ENCODE measurements around the gene OIT3. TPM values are rescaled to one million over a fixed set of nuclear protein-coding genes. Genes with fewer than 3 reads are reported as not detected.

OIT3 gene
- total RNA-seq, 2 donors from 2014 or later: not detected

DNA sequence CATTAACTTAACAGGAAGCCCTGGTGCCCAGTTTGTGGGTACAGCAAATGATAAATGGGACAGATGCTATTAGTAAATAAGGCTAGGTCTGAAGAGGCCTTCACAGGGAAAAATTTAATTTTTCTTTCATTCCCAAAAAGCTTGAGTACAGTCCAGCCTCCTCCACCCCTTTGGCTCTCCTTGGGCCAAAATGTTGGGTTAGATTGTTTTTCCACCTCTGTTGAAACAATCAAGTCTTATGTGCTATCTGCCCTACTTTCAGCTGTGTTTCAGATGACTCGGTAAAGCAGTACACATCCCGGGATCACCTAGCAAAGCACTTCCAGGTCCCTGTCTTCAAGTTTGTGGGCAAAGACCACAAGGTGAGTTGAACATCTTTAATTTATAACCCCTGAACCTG is 36.7 kb downstream of the OIT3 start:
- TF ChIP-seq POLR2A (IDR thresholded peaks at IDR 0.05) (no peak), POLR2AphosphoS5 (IDR thresholded peaks at IDR 0.05) (no peak)
- TF ChIP-seq, protein P1, sequence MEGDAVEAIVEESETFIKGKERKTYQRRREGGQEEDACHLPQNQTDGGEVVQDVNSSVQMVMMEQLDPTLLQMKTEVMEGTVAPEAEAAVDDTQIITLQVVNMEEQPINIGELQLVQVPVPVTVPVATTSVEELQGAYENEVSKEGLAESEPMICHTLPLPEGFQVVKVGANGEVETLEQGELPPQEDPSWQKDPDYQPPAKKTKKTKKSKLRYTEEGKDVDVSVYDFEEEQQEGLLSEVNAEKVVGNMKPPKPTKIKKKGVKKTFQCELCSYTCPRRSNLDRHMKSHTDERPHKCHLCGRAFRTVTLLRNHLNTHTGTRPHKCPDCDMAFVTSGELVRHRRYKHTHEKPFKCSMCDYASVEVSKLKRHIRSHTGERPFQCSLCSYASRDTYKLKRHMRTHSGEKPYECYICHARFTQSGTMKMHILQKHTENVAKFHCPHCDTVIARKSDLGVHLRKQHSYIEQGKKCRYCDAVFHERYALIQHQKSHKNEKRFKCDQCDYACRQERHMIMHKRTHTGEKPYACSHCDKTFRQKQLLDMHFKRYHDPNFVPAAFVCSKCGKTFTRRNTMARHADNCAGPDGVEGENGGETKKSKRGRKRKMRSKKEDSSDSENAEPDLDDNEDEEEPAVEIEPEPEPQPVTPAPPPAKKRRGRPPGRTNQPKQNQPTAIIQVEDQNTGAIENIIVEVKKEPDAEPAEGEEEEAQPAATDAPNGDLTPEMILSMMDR (IDR thresholded peaks at IDR 0.05): no peak
- Histone ChIP-seq H3K9me3 (no peaks in the 10 kb centered on the region), H3K4me1 (replicated peaks) (no peaks in the 10 kb centered on the region), H3K27ac (no peak overlapping the region), H3K4me3 (no peak overlapping the region), H3K27me3 (replicated peaks; ENCODE audit: insufficient read depth) (no peaks in the 10 kb centered on the region), H3K36me3 (no peaks in the 10 kb centered on the region)
- WGBS: 78% methylated on average over 2 of the region's 2 CpGs
- intact Hi-C loops (cut with DNase I): no loop called here
- DNase-seq (ENCODE audit: low spot score): no peak

DNA sequence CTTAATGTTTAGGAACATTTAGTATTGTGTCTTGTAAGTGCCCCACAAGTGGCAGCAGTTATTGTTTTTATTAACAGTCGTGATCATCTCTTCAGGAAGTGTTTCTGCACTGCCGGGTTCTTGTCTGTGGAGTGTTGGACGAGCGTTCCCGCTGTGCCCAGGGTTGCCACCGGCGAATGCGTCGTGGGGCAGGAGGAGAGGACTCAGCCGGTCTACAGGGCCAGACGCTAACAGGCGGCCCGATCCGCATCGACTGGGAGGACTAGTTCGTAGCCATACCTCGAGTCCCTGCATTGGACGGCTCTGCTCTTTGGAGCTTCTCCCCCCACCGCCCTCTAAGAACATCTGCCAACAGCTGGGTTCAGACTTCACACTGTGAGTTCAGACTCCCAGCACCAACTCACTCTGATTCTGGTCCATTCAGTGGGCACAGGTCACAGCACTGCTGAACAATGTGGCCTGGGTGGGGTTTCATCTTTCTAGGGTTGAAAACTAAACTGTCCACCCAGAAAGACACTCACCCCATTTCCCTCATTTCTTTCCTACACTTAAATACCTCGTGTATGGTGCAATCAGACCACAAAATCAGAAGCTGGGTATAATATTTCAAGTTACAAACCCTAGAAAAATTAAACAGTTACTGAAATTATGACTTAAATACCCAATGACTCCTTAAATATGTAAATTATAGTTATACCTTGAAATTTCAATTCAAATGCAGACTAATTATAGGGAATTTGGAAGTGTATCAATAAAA is 38.9 kb downstream of the OIT3 start:
- WGBS: 89% methylated on average over 20 of the region's 20 CpGs
- no peaks in the 10 kb centered on the region for H3K4me1 ChIP-seq (replicated peaks)
- intact Hi-C loops (cut with DNase I): no loop called here

DNA sequence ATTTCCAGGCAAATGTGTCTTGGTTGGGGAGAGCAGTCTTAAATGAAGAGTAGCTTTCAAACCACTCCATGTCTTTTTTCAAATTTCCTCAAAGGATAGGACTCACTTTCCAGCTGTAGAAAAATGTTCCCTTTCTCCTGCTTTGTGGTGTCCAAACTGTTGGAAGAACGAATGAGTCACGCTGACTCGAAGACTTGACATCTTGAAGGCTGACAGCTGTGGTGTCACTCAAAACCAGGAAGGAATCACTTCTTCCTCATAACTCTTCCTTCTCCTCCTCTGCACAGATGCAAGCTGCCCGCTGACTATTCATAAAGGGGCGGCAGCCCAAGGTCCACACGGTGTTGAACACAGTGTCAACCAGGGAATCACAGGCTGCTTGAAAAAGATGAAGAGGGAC is 41.8 kb downstream of the OIT3 start:
- Histone ChIP-seq H3K4me3 (no peak overlapping the region), H3K36me3 (no peaks in the 10 kb centered on the region), H3K9me3 (no peaks in the 10 kb centered on the region), H3K27ac (no peak overlapping the region), H3K4me1 (replicated peaks) (no peaks in the 10 kb centered on the region), H3K27me3 (replicated peaks; ENCODE audit: insufficient read depth) (no peaks in the 10 kb centered on the region)
- 99% methylated on average over 6 of the region's 6 CpGs for WGBS
- intact Hi-C loops (cut with DNase I): no loop called here
- TF ChIP-seq, protein P1 (IDR thresholded peaks at IDR 0.05): no peak
- DNase-seq (ENCODE audit: low spot score): no peak

More for the DNA sequence above, 38.9 kb downstream of the OIT3 start:
- H3K27ac ChIP-seq: no peak overlapping the region
- no peak overlapping the region for H3K4me3 ChIP-seq
- no peak for DNase-seq (ENCODE audit: low spot score)
- no peaks in the 10 kb centered on the region for H3K36me3 ChIP-seq
- no peaks in the 10 kb centered on the region for H3K27me3 ChIP-seq (replicated peaks; ENCODE audit: insufficient read depth)
- TF ChIP-seq, protein P1 (IDR thresholded peaks at IDR 0.05): no peak
- TF ChIP-seq POLR2AphosphoS5 (IDR thresholded peaks at IDR 0.05) (no peak), POLR2A (IDR thresholded peaks at IDR 0.05) (no peak)
- H3K9me3 ChIP-seq: no peaks in the 10 kb centered on the region

DNA sequence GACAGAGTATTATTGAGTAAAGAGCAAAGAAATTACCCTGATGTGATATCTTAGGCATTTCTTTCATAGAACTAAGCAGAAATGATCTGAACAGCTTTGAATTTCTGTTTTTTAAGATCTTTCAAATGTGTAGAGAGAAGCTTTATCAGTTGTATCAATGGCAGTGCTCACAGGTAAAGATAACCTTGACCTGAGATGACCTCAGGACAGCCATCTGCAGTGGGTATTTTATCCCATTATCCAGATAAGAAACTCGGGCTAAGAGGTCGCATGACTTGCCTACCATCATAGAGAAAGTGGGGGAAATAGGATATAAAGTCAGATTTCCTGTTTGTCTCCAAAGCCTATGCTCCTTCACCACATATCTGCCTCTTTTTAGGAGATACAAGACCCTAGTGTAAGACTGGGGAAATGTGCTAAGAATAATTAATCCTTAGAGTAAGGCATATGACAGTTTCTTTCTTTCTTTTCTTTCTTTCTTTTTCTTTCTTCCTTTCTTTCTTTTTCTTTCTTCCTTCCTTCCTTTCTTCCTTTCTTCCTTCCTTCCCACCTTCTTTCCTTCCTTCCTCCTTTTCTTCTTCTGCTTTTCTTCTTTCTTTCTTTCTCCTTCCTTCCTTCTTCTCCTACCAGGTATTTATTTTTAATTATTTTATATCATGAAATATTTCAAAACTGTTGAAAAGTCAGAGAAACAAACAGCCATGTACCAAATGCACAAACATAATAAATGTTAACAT is 50.1 kb downstream of the OIT3 start:
- intact Hi-C loops (cut with DNase I): no loop called here
- WGBS: 83% methylated on average over 2 of the region's 2 CpGs
- Histone ChIP-seq H3K4me1 (replicated peaks) (no peaks in the 10 kb centered on the region), H3K4me3 (no peak overlapping the region), H3K27me3 (replicated peaks; ENCODE audit: insufficient read depth) (no peaks in the 10 kb centered on the region), H3K27ac (no peak overlapping the region), H3K9me3 (no peaks in the 10 kb centered on the region), H3K36me3 (no peaks in the 10 kb centered on the region)
- DNase-seq (ENCODE audit: low spot score): no peak
- TF ChIP-seq, protein P1 (IDR thresholded peaks at IDR 0.05): no peak
- TF ChIP-seq POLR2A (IDR thresholded peaks at IDR 0.05): no peak
- TF ChIP-seq POLR2AphosphoS5 (IDR thresholded peaks at IDR 0.05): no peak

DNA sequence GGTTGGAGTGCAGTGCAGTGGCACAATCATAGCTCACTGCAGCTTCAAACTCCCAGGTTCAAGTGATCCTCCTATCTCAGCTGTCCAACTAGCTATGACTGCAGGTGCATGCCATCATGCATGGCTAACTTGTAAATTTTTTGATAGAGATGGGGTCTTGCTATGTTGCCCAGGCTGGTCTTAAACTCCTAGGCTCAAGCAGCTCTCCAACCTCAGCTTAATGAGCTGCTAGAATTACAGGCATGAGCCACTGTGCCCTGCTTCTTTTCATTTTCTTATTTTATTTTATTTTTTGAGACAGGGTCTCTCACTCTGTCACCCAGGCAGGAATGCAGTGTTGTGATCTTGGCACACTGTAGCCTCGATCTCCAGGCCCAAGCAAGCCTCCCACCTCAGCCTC is 53.4 kb downstream of the OIT3 start:
- no peak for DNase-seq (ENCODE audit: low spot score)
- TF ChIP-seq, protein P1 (IDR thresholded peaks at IDR 0.05): no peak
- TF ChIP-seq POLR2A (IDR thresholded peaks at IDR 0.05) (no peak), POLR2AphosphoS5 (IDR thresholded peaks at IDR 0.05) (no peak)
- Histone ChIP-seq H3K27ac (no peak overlapping the region), H3K9me3 (no peaks in the 10 kb centered on the region), H3K27me3 (replicated peaks; ENCODE audit: insufficient read depth) (no peaks in the 10 kb centered on the region), H3K4me3 (no peak overlapping the region), H3K4me1 (replicated peaks) (no peaks in the 10 kb centered on the region), H3K36me3 (no peaks in the 10 kb centered on the region)
- intact Hi-C loops (cut with DNase I): no loop called here
- 100% methylated on average over 1 of the region's 1 CpG for WGBS

Data from prostate gland (tissue), 2 donors.